NT2/D1 (cell line): Measurements from ENCODE around the gene MALT1.

Source experiments
- SUZ12 ChIP-seq: IDR thresholded peaks from 2 replicates; pipeline ENCODE4 v1.6.1; 2011; ENCODE audit not compliant: insufficient read length, insufficient read depth; ENCODE audit errors: extremely low read depth
- ZNF274 ChIP-seq: IDR thresholded peaks from 2 replicates; pipeline ENCODE4 v1.6.1; 2011; ENCODE audit warnings: mild to moderate bottlenecking, low read depth, low read length

DNA sequence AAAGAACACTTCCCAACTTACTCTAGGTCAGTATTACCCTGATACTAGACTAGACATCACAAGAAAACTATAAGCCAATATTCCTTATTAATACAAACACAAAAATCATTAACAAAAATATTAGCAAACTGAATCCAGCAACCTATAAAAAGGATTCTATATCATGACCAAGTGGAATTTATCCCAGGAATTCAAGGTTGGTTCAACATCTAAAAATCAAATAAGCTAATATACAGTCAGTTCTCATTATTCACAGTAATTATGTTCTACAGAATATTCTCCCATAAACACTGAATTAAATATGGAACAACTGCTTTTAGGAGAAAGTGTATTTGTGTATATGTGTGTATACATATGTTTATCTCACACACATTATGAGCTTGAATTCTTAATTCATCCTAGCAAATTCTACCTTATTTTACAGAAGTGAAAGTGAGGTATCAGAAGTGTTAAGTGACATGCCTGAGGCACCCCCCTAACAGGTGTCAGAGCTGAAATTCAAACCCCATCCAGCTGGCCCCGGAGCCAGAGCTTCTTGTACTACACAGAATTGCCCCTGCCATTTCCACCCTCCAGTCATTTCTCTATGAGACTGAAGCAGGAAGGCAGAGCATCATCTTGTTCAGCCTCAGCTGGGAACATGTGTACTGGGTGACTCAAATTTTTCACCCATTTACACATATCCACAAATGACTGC, 77.8 kb downstream of the MALT1 start:
- TF ChIP-seq ZNF274 (no peak), SUZ12 (no peak)
